Astrocyte (in vitro differentiated cells and primary cell): Measurements from ENCODE around the gene RNU7-1.

Source experiments
- CTCF ChIP-seq: IDR thresholded peaks from 2 replicates; pipeline ENCODE4 v1.5.1; 2011; ENCODE audit warnings: low read depth, mild to moderate bottlenecking, inconsistent platforms, low read length, moderate library complexity; ENCODE audit not compliant: insufficient read depth
- EZH2 ChIP-seq: IDR thresholded peaks from 2 replicates; pipeline ENCODE4 v1.6.1; 2012; ENCODE audit warnings: mild to moderate bottlenecking, low read length, inconsistent platforms; ENCODE audit not compliant: insufficient read depth

GRCh38 chr12:6965026-6965661, 21.5 kb downstream of the RNU7-1 start:
- TF ChIP-seq CTCF (peak; percentile 81), EZH2 (no peak)
